ENCODE results near the gene XYLT1.

The XYLT1 gene

DNA sequence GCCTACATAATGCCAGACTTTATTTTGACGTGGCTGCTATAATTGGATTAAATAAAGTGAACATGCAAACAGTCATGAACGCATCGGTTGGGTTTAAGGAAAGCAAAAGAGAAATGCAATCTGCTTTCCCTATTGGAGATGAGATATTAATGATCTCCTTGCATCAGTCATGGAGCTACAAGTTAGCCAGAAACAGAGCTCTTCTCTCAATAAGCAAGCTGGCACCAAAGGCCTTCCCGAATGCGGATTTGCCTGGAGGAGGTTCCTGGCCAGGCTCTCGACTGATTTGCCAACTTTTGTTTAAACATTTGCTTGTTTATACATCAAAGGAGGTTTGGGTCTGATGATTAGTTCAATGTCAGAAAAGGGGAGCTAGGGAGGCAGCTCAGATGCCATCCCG, 318.4 kb downstream of the XYLT1 start:
- Histone ChIP-seq H3K4me3 (ENCODE audit: low read depth, low read length) (no peak overlapping the region), H3K36me3 (ENCODE audit: control insufficient read depth in 2 of 2, insufficient read depth in 1 of 2, low read length in 2 of 2) (no peaks in the 10 kb centered on the region), H3K9me3 (ENCODE audit: control insufficient read depth, insufficient read depth, low read depth, low read length) (no peaks in the 10 kb centered on the region), H3K27ac (ENCODE audit: extremely low read depth, low read depth, low read length) (no peak overlapping the region), H3K4me1 (ENCODE audit: control insufficient read depth, insufficient read depth, low read length) (no peaks in the 10 kb centered on the region)
- POLR2A ChIA-PET: no interaction called here
- CTCF ChIA-PET: no interaction called here
- TF ChIP-seq ZNF10 (tag by site-specific recombination; IDR thresholded peaks at IDR 0.05) (no peak), ZNF2 (tag by site-specific recombination; IDR thresholded peaks at IDR 0.05) (no peak), ZNF416 (tag by site-specific recombination; IDR thresholded peaks at IDR 0.05) (no peak), ZNF366 (tag by site-specific recombination; conservative IDR thresholded peaks at IDR 0.05) (no peak), ZNF521 (tag by site-specific recombination; IDR thresholded peaks at IDR 0.05) (no peak), ZNF23 (tag by site-specific recombination; IDR thresholded peaks at IDR 0.05; ENCODE audit: borderline replicate concordance) (no peak), KLF8 (tag by site-specific recombination; IDR thresholded peaks at IDR 0.05) (no peak), SETDB1 (IDR thresholded peaks at IDR 0.05; ENCODE audit: insufficient read length, low read length) (no peak), KLF7 (tag by site-specific recombination; IDR thresholded peaks at IDR 0.05; ENCODE audit: borderline replicate concordance) (no peak), ZNF302 (tag by site-specific recombination; IDR thresholded peaks at IDR 0.05; ENCODE audit: low read depth) (no peak), ZNF140 (tag by site-specific recombination; IDR thresholded peaks at IDR 0.05) (no peak), ZNF626 (tag by site-specific recombination; IDR thresholded peaks at IDR 0.05) (no peak), ZNF239 (tag by site-specific recombination; IDR thresholded peaks at IDR 0.05) (no peak), ZNF248 (tag by site-specific recombination; IDR thresholded peaks at IDR 0.05) (no peak)
- TF ChIP-seq, protein P1, sequence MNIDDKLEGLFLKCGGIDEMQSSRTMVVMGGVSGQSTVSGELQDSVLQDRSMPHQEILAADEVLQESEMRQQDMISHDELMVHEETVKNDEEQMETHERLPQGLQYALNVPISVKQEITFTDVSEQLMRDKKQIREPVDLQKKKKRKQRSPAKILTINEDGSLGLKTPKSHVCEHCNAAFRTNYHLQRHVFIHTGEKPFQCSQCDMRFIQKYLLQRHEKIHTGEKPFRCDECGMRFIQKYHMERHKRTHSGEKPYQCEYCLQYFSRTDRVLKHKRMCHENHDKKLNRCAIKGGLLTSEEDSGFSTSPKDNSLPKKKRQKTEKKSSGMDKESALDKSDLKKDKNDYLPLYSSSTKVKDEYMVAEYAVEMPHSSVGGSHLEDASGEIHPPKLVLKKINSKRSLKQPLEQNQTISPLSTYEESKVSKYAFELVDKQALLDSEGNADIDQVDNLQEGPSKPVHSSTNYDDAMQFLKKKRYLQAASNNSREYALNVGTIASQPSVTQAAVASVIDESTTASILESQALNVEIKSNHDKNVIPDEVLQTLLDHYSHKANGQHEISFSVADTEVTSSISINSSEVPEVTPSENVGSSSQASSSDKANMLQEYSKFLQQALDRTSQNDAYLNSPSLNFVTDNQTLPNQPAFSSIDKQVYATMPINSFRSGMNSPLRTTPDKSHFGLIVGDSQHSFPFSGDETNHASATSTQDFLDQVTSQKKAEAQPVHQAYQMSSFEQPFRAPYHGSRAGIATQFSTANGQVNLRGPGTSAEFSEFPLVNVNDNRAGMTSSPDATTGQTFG (tag by site-specific recombination; IDR thresholded peaks at IDR 0.05; ENCODE audit: borderline replicate concordance): no peak
- TF ChIP-seq, protein P2, sequence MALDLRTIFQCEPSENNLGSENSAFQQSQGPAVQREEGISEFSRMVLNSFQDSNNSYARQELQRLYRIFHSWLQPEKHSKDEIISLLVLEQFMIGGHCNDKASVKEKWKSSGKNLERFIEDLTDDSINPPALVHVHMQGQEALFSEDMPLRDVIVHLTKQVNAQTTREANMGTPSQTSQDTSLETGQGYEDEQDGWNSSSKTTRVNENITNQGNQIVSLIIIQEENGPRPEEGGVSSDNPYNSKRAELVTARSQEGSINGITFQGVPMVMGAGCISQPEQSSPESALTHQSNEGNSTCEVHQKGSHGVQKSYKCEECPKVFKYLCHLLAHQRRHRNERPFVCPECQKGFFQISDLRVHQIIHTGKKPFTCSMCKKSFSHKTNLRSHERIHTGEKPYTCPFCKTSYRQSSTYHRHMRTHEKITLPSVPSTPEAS (tag by site-specific recombination; IDR thresholded peaks at IDR 0.05): no peak
- TF ChIP-seq, protein P3, sequence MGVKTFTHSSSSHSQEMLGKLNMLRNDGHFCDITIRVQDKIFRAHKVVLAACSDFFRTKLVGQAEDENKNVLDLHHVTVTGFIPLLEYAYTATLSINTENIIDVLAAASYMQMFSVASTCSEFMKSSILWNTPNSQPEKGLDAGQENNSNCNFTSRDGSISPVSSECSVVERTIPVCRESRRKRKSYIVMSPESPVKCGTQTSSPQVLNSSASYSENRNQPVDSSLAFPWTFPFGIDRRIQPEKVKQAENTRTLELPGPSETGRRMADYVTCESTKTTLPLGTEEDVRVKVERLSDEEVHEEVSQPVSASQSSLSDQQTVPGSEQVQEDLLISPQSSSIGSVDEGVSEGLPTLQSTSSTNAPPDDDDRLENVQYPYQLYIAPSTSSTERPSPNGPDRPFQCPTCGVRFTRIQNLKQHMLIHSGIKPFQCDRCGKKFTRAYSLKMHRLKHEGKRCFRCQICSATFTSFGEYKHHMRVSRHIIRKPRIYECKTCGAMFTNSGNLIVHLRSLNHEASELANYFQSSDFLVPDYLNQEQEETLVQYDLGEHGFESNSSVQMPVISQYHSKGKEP (tag by site-specific recombination; IDR thresholded peaks at IDR 0.05): no peak
- TF ChIP-seq, protein P4, sequence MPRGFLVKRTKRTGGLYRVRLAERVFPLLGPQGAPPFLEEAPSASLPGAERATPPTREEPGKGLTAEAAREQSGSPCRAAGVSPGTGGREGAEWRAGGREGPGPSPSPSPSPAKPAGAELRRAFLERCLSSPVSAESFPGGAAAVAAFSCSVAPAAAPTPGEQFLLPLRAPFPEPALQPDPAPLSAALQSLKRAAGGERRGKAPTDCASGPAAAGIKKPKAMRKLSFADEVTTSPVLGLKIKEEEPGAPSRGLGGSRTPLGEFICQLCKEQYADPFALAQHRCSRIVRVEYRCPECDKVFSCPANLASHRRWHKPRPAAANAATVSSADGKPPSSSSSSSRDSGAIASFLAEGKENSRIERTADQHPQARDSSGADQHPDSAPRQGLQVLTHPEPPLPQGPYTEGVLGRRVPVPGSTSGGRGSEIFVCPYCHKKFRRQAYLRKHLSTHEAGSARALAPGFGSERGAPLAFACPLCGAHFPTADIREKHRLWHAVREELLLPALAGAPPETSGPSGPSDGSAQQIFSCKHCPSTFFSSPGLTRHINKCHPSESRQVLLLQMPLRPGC (tag by site-specific recombination; IDR thresholded peaks at IDR 0.05): no peak

DNA sequence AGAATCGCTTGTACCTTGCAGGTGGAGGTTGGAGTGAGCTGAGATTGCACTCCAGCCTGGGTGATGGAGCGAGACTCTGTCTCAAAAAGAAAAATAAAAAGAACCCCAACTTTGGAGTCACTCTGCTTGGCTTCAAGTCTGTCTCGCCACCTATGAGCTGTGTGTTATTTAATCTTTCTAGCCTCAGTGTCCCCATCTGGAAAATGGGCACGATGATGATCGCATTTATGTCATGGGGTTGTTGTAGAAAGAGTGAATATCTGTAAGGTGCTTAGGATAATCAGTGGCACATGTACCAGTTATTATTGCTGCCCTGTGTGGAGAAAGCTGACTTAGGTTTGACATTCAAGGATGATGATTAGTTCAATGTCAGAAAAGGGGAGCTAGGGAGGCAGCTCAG, 319.4 kb downstream of the XYLT1 start:
- ChIA-PET CTCF (no interaction called here), POLR2A (no interaction called here)
- Histone ChIP-seq H3K9me3 (ENCODE audit: control insufficient read depth, insufficient read depth, low read depth, low read length) (no peaks in the 10 kb centered on the region), H3K4me3 (ENCODE audit: low read depth, low read length) (no peak overlapping the region), H3K36me3 (ENCODE audit: control insufficient read depth in 2 of 2, insufficient read depth in 1 of 2, low read length in 2 of 2) (no peaks in the 10 kb centered on the region), H3K27ac (ENCODE audit: extremely low read depth, low read depth, low read length) (no peak overlapping the region), H3K4me1 (ENCODE audit: control insufficient read depth, insufficient read depth, low read length) (no peaks in the 10 kb centered on the region)
- no peak for TF ChIP-seq ZNF473 (tag by site-specific recombination; IDR thresholded peaks at IDR 0.05)
- no peak for TF ChIP-seq IKZF3 (tag by site-specific recombination; IDR thresholded peaks at IDR 0.05)
- no peak for TF ChIP-seq ZBTB7A (tag by site-specific recombination; IDR thresholded peaks at IDR 0.05; ENCODE audit: low read depth)
- TF ChIP-seq GLIS1 (tag by site-specific recombination; IDR thresholded peaks at IDR 0.05): no peak
- TF ChIP-seq, protein P5, sequence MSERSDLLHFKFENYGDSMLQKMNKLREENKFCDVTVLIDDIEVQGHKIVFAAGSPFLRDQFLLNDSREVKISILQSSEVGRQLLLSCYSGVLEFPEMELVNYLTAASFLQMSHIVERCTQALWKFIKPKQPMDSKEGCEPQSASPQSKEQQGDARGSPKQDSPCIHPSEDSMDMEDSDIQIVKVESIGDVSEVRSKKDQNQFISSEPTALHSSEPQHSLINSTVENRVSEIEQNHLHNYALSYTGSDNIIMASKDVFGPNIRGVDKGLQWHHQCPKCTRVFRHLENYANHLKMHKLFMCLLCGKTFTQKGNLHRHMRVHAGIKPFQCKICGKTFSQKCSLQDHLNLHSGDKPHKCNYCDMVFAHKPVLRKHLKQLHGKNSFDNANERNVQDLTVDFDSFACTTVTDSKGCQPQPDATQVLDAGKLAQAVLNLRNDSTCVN (tag by site-specific recombination; optimal IDR thresholded peaks at IDR 0.05): no peak
- TF ChIP-seq, protein P6, sequence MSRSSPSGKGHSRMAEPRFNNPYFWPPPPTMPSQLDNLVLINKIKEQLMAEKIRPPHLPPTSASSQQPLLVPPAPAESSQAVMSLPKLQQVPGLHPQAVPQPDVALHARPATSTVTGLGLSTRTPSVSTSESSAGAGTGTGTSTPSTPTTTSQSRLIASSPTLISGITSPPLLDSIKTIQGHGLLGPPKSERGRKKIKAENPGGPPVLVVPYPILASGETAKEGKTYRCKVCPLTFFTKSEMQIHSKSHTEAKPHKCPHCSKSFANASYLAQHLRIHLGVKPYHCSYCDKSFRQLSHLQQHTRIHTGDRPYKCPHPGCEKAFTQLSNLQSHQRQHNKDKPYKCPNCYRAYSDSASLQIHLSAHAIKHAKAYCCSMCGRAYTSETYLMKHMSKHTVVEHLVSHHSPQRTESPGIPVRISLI (tag by site-specific recombination; IDR thresholded peaks at IDR 0.05): no peak
- TF ChIP-seq, protein P7, sequence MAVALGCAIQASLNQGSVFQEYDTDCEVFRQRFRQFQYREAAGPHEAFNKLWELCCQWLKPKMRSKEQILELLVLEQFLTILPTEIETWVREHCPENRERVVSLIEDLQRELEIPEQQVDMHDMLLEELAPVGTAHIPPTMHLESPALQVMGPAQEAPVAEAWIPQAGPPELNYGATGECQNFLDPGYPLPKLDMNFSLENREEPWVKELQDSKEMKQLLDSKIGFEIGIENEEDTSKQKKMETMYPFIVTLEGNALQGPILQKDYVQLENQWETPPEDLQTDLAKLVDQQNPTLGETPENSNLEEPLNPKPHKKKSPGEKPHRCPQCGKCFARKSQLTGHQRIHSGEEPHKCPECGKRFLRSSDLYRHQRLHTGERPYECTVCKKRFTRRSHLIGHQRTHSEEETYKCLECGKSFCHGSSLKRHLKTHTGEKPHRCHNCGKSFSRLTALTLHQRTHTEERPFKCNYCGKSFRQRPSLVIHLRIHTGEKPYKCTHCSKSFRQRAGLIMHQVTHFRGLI (tag by site-specific recombination; IDR thresholded peaks at IDR 0.05): no peak

All from HEK293 (cell line).